GM12878 (cell line): ENCODE data around the gene FBXL19.

Experiments
- EP300 ChIP-seq, 2 experiments: fragments of 150-350 bp in 1 of 2; IDR thresholded peaks; 2 replicates each; pipeline ENCODE4 v1.6.1; 2011 to 2012; ENCODE audit warnings: low read depth in 2 of 2, low read length in 2 of 2, borderline replicate concordance in 1 of 2, improper control_type of control experiment in 1 of 2, inconsistent platforms in 1 of 2; ENCODE audit not compliant: control insufficient read depth in 1 of 2
- TAF1 ChIP-seq: IDR thresholded peaks from 2 replicates; pipeline ENCODE4 v1.6.1; 2011; ENCODE audit warnings: mild to moderate bottlenecking, low read depth, low read length, borderline replicate concordance
- TCF12 ChIP-seq: IDR thresholded peaks from 2 replicates; pipeline ENCODE4 v1.6.1; 2011; ENCODE audit warnings: low read depth, mild to moderate bottlenecking, low read length
- TF ChIP-seq, protein P1 (sequence below), 3 experiments: IDR thresholded peaks in 2 of 3; conservative IDR thresholded peaks in 1 of 3; 2 replicates each; pipeline ENCODE4 v1.5.1; 2011; ENCODE audit warnings: low read depth in 3 of 3, low read length in 3 of 3, mild to moderate bottlenecking in 3 of 3, control low read depth in 2 of 3, moderate library complexity in 2 of 3, inconsistent platforms in 1 of 3, mixed read lengths in 1 of 3; ENCODE audit not compliant: control insufficient read depth in 2 of 3, insufficient read depth in 1 of 3; ENCODE audit errors: extremely low read depth in 1 of 3

GRCh38 chr16:30885196-30885595, 38.2 kb upstream of the FBXL19 start:
- TF ChIP-seq, protein P1, sequence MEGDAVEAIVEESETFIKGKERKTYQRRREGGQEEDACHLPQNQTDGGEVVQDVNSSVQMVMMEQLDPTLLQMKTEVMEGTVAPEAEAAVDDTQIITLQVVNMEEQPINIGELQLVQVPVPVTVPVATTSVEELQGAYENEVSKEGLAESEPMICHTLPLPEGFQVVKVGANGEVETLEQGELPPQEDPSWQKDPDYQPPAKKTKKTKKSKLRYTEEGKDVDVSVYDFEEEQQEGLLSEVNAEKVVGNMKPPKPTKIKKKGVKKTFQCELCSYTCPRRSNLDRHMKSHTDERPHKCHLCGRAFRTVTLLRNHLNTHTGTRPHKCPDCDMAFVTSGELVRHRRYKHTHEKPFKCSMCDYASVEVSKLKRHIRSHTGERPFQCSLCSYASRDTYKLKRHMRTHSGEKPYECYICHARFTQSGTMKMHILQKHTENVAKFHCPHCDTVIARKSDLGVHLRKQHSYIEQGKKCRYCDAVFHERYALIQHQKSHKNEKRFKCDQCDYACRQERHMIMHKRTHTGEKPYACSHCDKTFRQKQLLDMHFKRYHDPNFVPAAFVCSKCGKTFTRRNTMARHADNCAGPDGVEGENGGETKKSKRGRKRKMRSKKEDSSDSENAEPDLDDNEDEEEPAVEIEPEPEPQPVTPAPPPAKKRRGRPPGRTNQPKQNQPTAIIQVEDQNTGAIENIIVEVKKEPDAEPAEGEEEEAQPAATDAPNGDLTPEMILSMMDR (IDR thresholded peaks at IDR 0.05 in 2 of 3, conservative IDR thresholded peaks at IDR 0.05 in 1 of 3; ENCODE audit: control insufficient read depth in 2 of 3, extremely low read depth in 1 of 3, insufficient read depth in 1 of 3, low read depth in 3 of 3, low read length in 3 of 3): no peak
- TF ChIP-seq EP300 (IDR thresholded peaks at IDR 0.05; ENCODE audit: borderline replicate concordance in 1 of 2, control insufficient read depth in 1 of 2, low read depth in 2 of 2, low read length in 2 of 2) (no peak), TCF12 (no peak), TAF1 (no peak)
